SU-DHL-6 (cell line): ENCODE data around the gene CATSPERZ.

Experiments
- CTCF ChIP-seq: fragments of 200-600 bp; sonication (generic); IDR thresholded peaks from one replicate; pipeline ENCODE4 v1.5.1; 2017; ENCODE audit warnings: antibody characterized with exemption, mild to moderate bottlenecking, low read length, moderate library complexity; ENCODE audit not compliant: insufficient read depth, poor library complexity, severe bottlenecking
- EZH2phosphoT487 ChIP-seq: fragments of 200-600 bp; sonication (generic), shearing (Covaris generic); conservative IDR thresholded peaks from 2 replicates; pipeline ENCODE4 v1.6.1; 2018; ENCODE audit warnings: mild to moderate bottlenecking, antibody characterized with exemption, low read length, moderate library complexity, mixed read lengths

- TF ChIP-seq CTCF (no peak), EZH2phosphoT487 (no peak)
These were observed 11.1 kb upstream of the CATSPERZ start for GRCh38 chr11:64289002-64289564.
